H1 (cell line): Measurements from ENCODE around the gene SLIT3. TPM values are rescaled to one million over a fixed set of nuclear protein-coding genes. Genes with fewer than 3 reads are reported as not detected.

Source experiments
- CTCF ChIA-PET: fragments of 300-600 bp; sonication (Branson Sonifier 250); formaldehyde crosslinking; loops from one replicate; lab custom pipeline; 2021; ENCODE audit not compliant: partially characterized antibody; lab: Charles Lee
- POLR2A ChIA-PET: fragments of 300-600 bp; sonication (Branson Sonifier 250); formaldehyde crosslinking; loops from one replicate; lab custom pipeline; 2021; ENCODE audit warnings: inconsistent platforms; ENCODE audit not compliant: partially characterized antibody; lab: Charles Lee
- DNase-seq, 2 experiments: peaks; one replicate each; pipeline versions ENCODE4 v3.0.0 to v3.0.0-alpha.2; 2010 to 2022; ENCODE audit warnings: low spot score in 2 of 2, low read depth in 1 of 2, mixed read lengths in 1 of 2
- FAIRE-seq: peaks from 2 replicates; lab custom pipeline; 2011; peaks lifted over from hg19 to GRCh38; lab: Jason Lieb, UNC
- H2AFZ ChIP-seq: 2 replicates; pipeline ENCODE4 v1.8.1; 2012; ENCODE audit warnings: low read length, inconsistent platforms
- H2AK5ac ChIP-seq: 2 replicates; pipeline ENCODE4 v1.6.1; 2013; ENCODE audit warnings: low read depth, low read length
- H2BK120ac ChIP-seq: replicated peaks from 2 replicates; pipeline ENCODE3; 2013; ENCODE audit warnings: low read depth, low read length, inconsistent platforms
- H2BK12ac ChIP-seq: 2 replicates; pipeline ENCODE4 v1.6.1; 2013; ENCODE audit warnings: low read depth, low read length
- H2BK15ac ChIP-seq: 2 replicates; pipeline ENCODE4 v1.6.1; 2013; ENCODE audit warnings: low read length
- H2BK20ac ChIP-seq: 2 replicates; pipeline ENCODE4 v1.6.1; 2013; ENCODE audit warnings: low read length
- H2BK5ac ChIP-seq: 2 replicates; pipeline ENCODE4 v1.6.1; 2013; ENCODE audit warnings: low read depth, low read length
- H3K14ac ChIP-seq: 2 replicates; pipeline ENCODE4 v1.6.1; 2013; ENCODE audit warnings: inconsistent platforms; ENCODE audit not compliant: insufficient read length
- H3K18ac ChIP-seq: 2 replicates; pipeline ENCODE4 v1.6.1; 2013; ENCODE audit warnings: low read length; ENCODE audit errors: extremely low read depth
- H3K23ac ChIP-seq: 2 replicates; pipeline ENCODE4 v1.6.1; 2013; ENCODE audit warnings: inconsistent platforms; ENCODE audit not compliant: insufficient read length
- H3K23me2 ChIP-seq: 2 replicates; pipeline ENCODE4 v1.6.1; 2013; ENCODE audit warnings: low read depth, low read length
- H3K27ac ChIP-seq: 2 replicates; pipeline ENCODE4 v1.6.1; 2011; ENCODE audit warnings: low read depth, low read length, inconsistent platforms
- H3K27me3 ChIP-seq, 4 experiments: replicated peaks in 1 of 4; 1 replicate in 1 of 4; 2 replicates in 3 of 4; pipeline versions ENCODE4 v1.6.1 to v1.8.1; 2011 to 2013; ENCODE audit warnings: low read length in 3 of 4, mild to moderate bottlenecking in 3 of 4, inconsistent platforms in 2 of 4, mixed read lengths in 2 of 4, moderate library complexity in 1 of 4; ENCODE audit not compliant: control insufficient read depth in 3 of 4, insufficient read depth in 3 of 4; ENCODE audit errors: extremely low read depth in 1 of 4
- H3K36me3 ChIP-seq, 4 experiments: 2 replicates each; pipeline versions ENCODE4 v1.6.1 to v1.8.1; 2011 to 2013; ENCODE audit warnings: mild to moderate bottlenecking in 4 of 4, low read length in 3 of 4, moderate library complexity in 2 of 4, control low read depth in 1 of 4, inconsistent platforms in 1 of 4; ENCODE audit not compliant: insufficient read depth in 4 of 4, control insufficient read depth in 2 of 4
- H3K4ac ChIP-seq: replicated peaks from 2 replicates; pipeline ENCODE3; 2013; ENCODE audit warnings: low read length, low read depth, mixed read lengths, inconsistent platforms; ENCODE audit not compliant: insufficient read length
- H3K4me1 ChIP-seq, 4 experiments: replicated peaks in 1 of 4; 1 replicate in 1 of 4; 2 replicates in 3 of 4; pipeline versions ENCODE4 v1.6.1 to v1.8.1; 2011 to 2013; ENCODE audit warnings: low read length in 3 of 4, inconsistent platforms in 2 of 4, mixed read lengths in 1 of 4; ENCODE audit not compliant: insufficient read depth in 4 of 4, control insufficient read depth in 3 of 4
- H3K4me2 ChIP-seq, 2 experiments: 2 replicates each; pipeline versions ENCODE4 v1.6.1 to v1.8.1; 2011 to 2013; ENCODE audit warnings: low read depth in 2 of 2, low read length in 2 of 2, control low read depth in 1 of 2, inconsistent platforms in 1 of 2, mild to moderate bottlenecking in 1 of 2; ENCODE audit not compliant: insufficient read depth in 1 of 2
- H3K4me3 ChIP-seq, 4 experiments: fragments of 200-600, 300-600 bp in 1 of 4; sonication (generic), shearing (Covaris generic), sonication (Bioruptor Twin) in 1 of 4; 2 replicates each; pipeline versions ENCODE4 v1.5.1 to v1.8.1; 2011 to 2016; ENCODE audit warnings: low read length in 4 of 4, low read depth in 3 of 4, control low read depth in 2 of 4, inconsistent platforms in 2 of 4, mild to moderate bottlenecking in 2 of 4, mixed read lengths in 1 of 4, moderate library complexity in 1 of 4; ENCODE audit not compliant: insufficient read depth in 2 of 4; ENCODE audit errors: extremely low read depth in 1 of 4
- H3K56ac ChIP-seq: replicated peaks from 2 replicates; pipeline ENCODE3; 2013; ENCODE audit warnings: low read depth, mild to moderate bottlenecking, mixed read lengths, low read length, inconsistent platforms; ENCODE audit not compliant: insufficient read length
- H3K79me1 ChIP-seq: 2 replicates; pipeline ENCODE4 v1.6.1; 2013; ENCODE audit warnings: low read depth, low read length, control low read depth
- H3K79me2 ChIP-seq, 2 experiments: 2 replicates each; pipeline versions ENCODE4 v1.6.1 to v1.8.1; 2012 to 2013; ENCODE audit warnings: low read length in 2 of 2, mild to moderate bottlenecking in 2 of 2, inconsistent platforms in 1 of 2; ENCODE audit not compliant: insufficient read depth in 2 of 2, control insufficient read depth in 1 of 2
- H3K9ac ChIP-seq, 4 experiments: replicated peaks in 1 of 4; 1 replicate in 1 of 4; 2 replicates in 3 of 4; pipeline versions ENCODE4 v1.6.1 to v1.8.1; 2011 to 2013; ENCODE audit warnings: low read depth in 3 of 4, low read length in 3 of 4, control low read depth in 2 of 4, mild to moderate bottlenecking in 2 of 4, moderate library complexity in 2 of 4, inconsistent platforms in 1 of 4; ENCODE audit errors: extremely low read depth in 1 of 4
- H3K9me3 ChIP-seq, 2 experiments: 2 replicates each; pipeline versions ENCODE4 v1.6.1 to v1.8.1; 2012 to 2013; ENCODE audit warnings: mild to moderate bottlenecking in 2 of 2, moderate library complexity in 2 of 2, control low read depth in 1 of 2, inconsistent platforms in 1 of 2, low read depth in 1 of 2, low read length in 1 of 2, mixed read lengths in 1 of 2; ENCODE audit not compliant: insufficient read depth in 2 of 2
- H4K20me1 ChIP-seq, 2 experiments: replicated peaks in 1 of 2; 2 replicates each; pipeline versions ENCODE3 to v1.8.1; 2011 to 2013; ENCODE audit warnings: inconsistent platforms in 2 of 2, low read length in 2 of 2, mild to moderate bottlenecking in 1 of 2; ENCODE audit not compliant: insufficient read depth in 2 of 2, control insufficient read depth in 1 of 2
- H4K5ac ChIP-seq: 2 replicates; pipeline ENCODE4 v1.6.1; 2013; ENCODE audit warnings: low read length, low read depth, mixed read lengths, inconsistent platforms; ENCODE audit not compliant: insufficient read length
- H4K8ac ChIP-seq: 2 replicates; pipeline ENCODE4 v1.8.0; 2013; ENCODE audit warnings: mild to moderate bottlenecking, moderate library complexity, low read length, inconsistent platforms; ENCODE audit not compliant: insufficient read depth; ENCODE audit errors: extremely low read depth
- H4K91ac ChIP-seq: replicated peaks from 2 replicates; pipeline ENCODE3; 2013; ENCODE audit warnings: low read length, mixed read lengths, inconsistent platforms; ENCODE audit not compliant: insufficient read length
- GTF2F1 ChIP-seq: IDR thresholded peaks from 2 replicates; pipeline ENCODE4 v1.6.1; 2012; ENCODE audit warnings: low read depth, low read length, improper control_type of control experiment, borderline replicate concordance
- HDAC6 ChIP-seq: IDR thresholded peaks from one replicate; pipeline ENCODE4 v1.7.1; 2012; ENCODE audit warnings: low read depth, mild to moderate bottlenecking, inconsistent platforms, low read length, moderate library complexity
- JUN ChIP-seq: IDR thresholded peaks from 2 replicates; pipeline ENCODE4 v1.6.1; 2011; ENCODE audit warnings: low read depth, mild to moderate bottlenecking, improper control_type of control experiment, low read length
- MAFK ChIP-seq: IDR thresholded peaks from 2 replicates; pipeline ENCODE4 v1.6.1; 2012; ENCODE audit warnings: low read depth, mild to moderate bottlenecking, improper control_type of control experiment, low read length
- NRF1 ChIP-seq: IDR thresholded peaks from 2 replicates; pipeline ENCODE4 v1.6.1; 2011; ENCODE audit warnings: mild to moderate bottlenecking, low read depth, low read length, improper control_type of control experiment
- POU5F1 ChIP-seq: IDR thresholded peaks from 2 replicates; pipeline ENCODE4 v1.6.1; 2011; ENCODE audit warnings: low read depth, mild to moderate bottlenecking, low read length, moderate library complexity
- RBBP5 ChIP-seq: IDR thresholded peaks from 2 replicates; pipeline ENCODE4 v1.7.1; 2012; ENCODE audit warnings: low read depth, mild to moderate bottlenecking, inconsistent platforms, low read length, moderate library complexity, borderline replicate concordance
- RXRA ChIP-seq: IDR thresholded peaks from 2 replicates; pipeline ENCODE4 v1.6.1; 2011; ENCODE audit warnings: low read depth, mild to moderate bottlenecking, low read length, moderate library complexity; ENCODE audit not compliant: insufficient read depth
- SUZ12 ChIP-seq: fragments of 200-600 bp; sonication (generic); IDR thresholded peaks from 2 replicates; pipeline ENCODE4 v1.6.1; 2012; ENCODE audit warnings: mild to moderate bottlenecking, inconsistent platforms, low read length, moderate library complexity, mixed read lengths
- WGBS, 2 experiments: shearing (Covaris generic) in 1 of 2; methylation state at CpG; one replicate each; pipeline versions ENCODE4 v1.1.6 to v1.1.7; 2013 to 2015; ENCODE audit warnings: low lambda C conversion rate in 2 of 2, mixed read lengths in 2 of 2, inconsistent platforms in 1 of 2, low coverage in 1 of 2, missing lambda C conversion rate in 1 of 2; ENCODE audit not compliant: insufficient replicate concordance in 2 of 2, insufficient coverage in 1 of 2, insufficient read length in 1 of 2; ENCODE audit errors: extremely low coverage in 1 of 2, missing lambda C conversion rate in 1 of 2; 5-methylcytosine and 5-hydroxymethylcytosine counted together
- polyA plus RNA-seq, 7 experiments: library from polyadenylated mRNA; depleted of rRNA in 3 of 7; stranded (reverse) in 5 of 7; unstranded in 2 of 7; fragments of >200 nt in 5 of 7; fragments of 200-250 nt in 2 of 7; gene quantifications; 1 replicate in 5 of 7; 2 replicates in 1 of 7; 4 replicates in 1 of 7; pipeline versions ENCODE4 v1.2.1 to v1.2.3, GENCODE V29; 2011 to 2013; ENCODE audit warnings: missing spikeins in 2 of 7, mixed read lengths in 2 of 7
- total RNA-seq: library from RNA; stranded (reverse); fragmentation: NEBNext Ultra II Directional; extraction: Animal tissue kit (Norgen Biotek cat#: 25700); gene quantifications from 2 replicates; pipeline ENCODE4 v1.2.1, GENCODE V29; 2021

The SLIT3 gene
- total and polyA plus RNA-seq, 2 of the 8 experiments (the other 6 are each of a cell fraction or from before 2014, with no cell fraction given): 1.1 to 1.2 TPM

GRCh38 chr5:169200125-169200778 lies 100.7 kb downstream of the SLIT3 start:
- Histone ChIP-seq H3K23me2 (0 out of 2 replicates have a peak, but pooled peaks cover 2% of the 10 kb centered on the region), H2BK20ac (no peak overlapping the region), H3K27me3 (no peaks in the 10 kb centered on the region), H2BK120ac (no peak overlapping the region), H3K4ac (no peak overlapping the region), H3K4me2 (no peak overlapping the region), H3K18ac (no peak overlapping the region), H3K9me3 (peaks cover 3 to 5% of the 10 kb centered on the region in 2 experiments; a peak in 1 of 4 replicates), H2AFZ (no peak overlapping the region), H3K79me1 (no peaks in the 10 kb centered on the region), H2BK15ac (no peak overlapping the region), H4K20me1 (no peaks in the 10 kb centered on the region), H2BK5ac (no peak overlapping the region), H3K56ac (no peak overlapping the region), H3K27ac (no peak overlapping the region), H2AK5ac (no peak overlapping the region), H3K23ac (no peak overlapping the region), H3K4me3 (no peak overlapping the region), H4K5ac (no peak overlapping the region), H4K91ac (no peak overlapping the region), H3K9ac (no peak overlapping the region), H2BK12ac (no peak overlapping the region), H3K79me2 (no peaks in the 10 kb centered on the region), H3K14ac (no peak overlapping the region), H3K4me1 (peaks cover 0 to 2% (median 0%) of the 10 kb centered on the region in 4 experiments; a peak in 1 of 7 replicates), H3K36me3 (no peaks in the 10 kb centered on the region), H4K8ac (no peak overlapping the region)
- DNase-seq (no peak), FAIRE-seq (no peak)
- POLR2A ChIA-PET: no interaction called here
- 74% methylated on average over 6 of the region's 6 CpGs; no CpG with 5 or more reads in 1 of the 2 experiments for WGBS, 2 experiments
- CTCF ChIA-PET: interaction anchor here (0.6 to 1.8 kb wide), 5 partner anchors 46 to 520 kb away, joined by 3 to 4 read pairs (median 3); no protein-coding TSS in a partner anchor
- TF ChIP-seq RXRA: no peak
- no peak for TF ChIP-seq MAFK
- TF ChIP-seq GTF2F1: no peak
- no peak for TF ChIP-seq SUZ12
- no peak for TF ChIP-seq RBBP5
- TF ChIP-seq NRF1: no peak
- no peak for TF ChIP-seq JUN
- no peak for TF ChIP-seq HDAC6
- TF ChIP-seq POU5F1: no peak
